WTC11 (cell line): ENCODE data around the gene GLG1. TPM values are rescaled to one million over a fixed set of nuclear protein-coding genes. Genes with fewer than 3 reads are reported as not detected.

Experiments used
- ATAC-seq: fragments of 200-7000 bp; cut with Tn5 transposase; 2 replicates; pipeline ENCODE4 v1.10.0; 2021; ENCODE audit warnings: mild to moderate bottlenecking, moderate library complexity
- CTCF ChIA-PET: fragments of 300-600 bp; sonication (Branson Sonifier 250); formaldehyde crosslinking; loops from one replicate; lab custom pipeline; 2021; ENCODE audit warnings: antibody characterized with exemption; lab: Charles Lee
- POLR2A ChIA-PET: fragments of 350-600 bp; sonication (Branson Sonifier 250); formaldehyde crosslinking; loops from one replicate; lab custom pipeline; 2021; ENCODE audit warnings: antibody characterized with exemption; lab: Charles Lee
- DNase-seq: peaks from one replicate; pipeline ENCODE4 v3.0.0; 2021; ENCODE audit warnings: low spot score
- H3K27ac Mint-ChIP-seq: 2 replicates; pipeline ENCODE4 v1.8.0; 2021; ENCODE audit warnings: mixed read lengths
- H3K27me3 Mint-ChIP-seq: 2 replicates; pipeline ENCODE4 v1.8.0; 2021; ENCODE audit warnings: low read depth, mild to moderate bottlenecking, moderate library complexity, mixed read lengths
- H3K36me3 Mint-ChIP-seq: 2 replicates; pipeline ENCODE4 v1.8.0; 2021; ENCODE audit warnings: mixed read lengths
- H3K4me1 Mint-ChIP-seq: 2 replicates; pipeline ENCODE4 v1.8.0; 2022; ENCODE audit warnings: mixed read lengths
- H3K4me3 Mint-ChIP-seq: 2 replicates; pipeline ENCODE4 v1.8.0; 2021; ENCODE audit warnings: mild to moderate bottlenecking, moderate library complexity, mixed read lengths
- H3K9me3 Mint-ChIP-seq: 2 replicates; pipeline ENCODE4 v1.8.0; 2021; ENCODE audit warnings: mixed read lengths
- ATF2 ChIP-seq: sonication (generic); formaldehyde crosslinking; IDR thresholded peaks from 2 replicates; pipeline ENCODE4 v1.8.1; 2022; ENCODE audit warnings: low read depth, missing genetic modification reagents, borderline replicate concordance
- ELF4 ChIP-seq: sonication (generic); formaldehyde crosslinking; IDR thresholded peaks from 2 replicates; pipeline ENCODE4 v1.8.1; 2022; ENCODE audit warnings: low read depth, mild to moderate bottlenecking, moderate library complexity, missing genetic modification reagents
- ESRRA ChIP-seq: sonication (generic); formaldehyde crosslinking; IDR thresholded peaks from 2 replicates; pipeline ENCODE4 v1.8.1; 2022; ENCODE audit warnings: mild to moderate bottlenecking, missing genetic modification reagents, borderline replicate concordance
- FOXJ3 ChIP-seq: sonication (generic); formaldehyde crosslinking; IDR thresholded peaks from 2 replicates; pipeline ENCODE4 v1.9.0; 2021; ENCODE audit warnings: missing genetic modification reagents, mild to moderate bottlenecking, borderline replicate concordance
- HMGA2 ChIP-seq: fragments of 250-450 bp; sonication (Bioruptor Pico); IDR thresholded peaks from 2 replicates; pipeline ENCODE4 v1.4.0; 2021; ENCODE audit warnings: mild to moderate bottlenecking, moderate library complexity
- JUN ChIP-seq: sonication (generic); formaldehyde crosslinking; IDR thresholded peaks from 2 replicates; pipeline ENCODE4 v1.8.0; 2023; ENCODE audit warnings: mild to moderate bottlenecking, missing genetic modification reagents
- MAX ChIP-seq: sonication (generic); formaldehyde crosslinking; IDR thresholded peaks from 2 replicates; pipeline ENCODE4 v1.8.0; 2022; ENCODE audit warnings: mild to moderate bottlenecking, missing genetic modification reagents
- MLX ChIP-seq: sonication (generic); formaldehyde crosslinking; IDR thresholded peaks from 2 replicates; pipeline ENCODE4 v1.8.1; 2023; ENCODE audit warnings: mild to moderate bottlenecking, missing genetic modification reagents, moderate library complexity
- NFE2L1 ChIP-seq: sonication (generic); formaldehyde crosslinking; IDR thresholded peaks from 2 replicates; pipeline ENCODE4 v1.8.1; 2023; ENCODE audit warnings: missing genetic modification reagents
- PRRX2 ChIP-seq: fragments of 250-450 bp; sonication (Bioruptor Pico); IDR thresholded peaks from 2 replicates; pipeline ENCODE4 v1.8.0; 2021; ENCODE audit warnings: mild to moderate bottlenecking
- RELA ChIP-seq: sonication (generic); formaldehyde crosslinking; IDR thresholded peaks from 2 replicates; pipeline ENCODE4 v1.8.1; 2022; ENCODE audit warnings: missing genetic modification reagents, mild to moderate bottlenecking, borderline replicate concordance
- TCF7 ChIP-seq: sonication (generic); formaldehyde crosslinking; IDR thresholded peaks from 2 replicates; pipeline ENCODE4 v1.8.0; 2022; ENCODE audit warnings: mild to moderate bottlenecking, low read depth, missing genetic modification reagents, moderate library complexity
- ZBTB21 ChIP-seq: sonication (generic); formaldehyde crosslinking; IDR thresholded peaks from 2 replicates; pipeline ENCODE4 v1.8.1; 2023; ENCODE audit warnings: mild to moderate bottlenecking, missing genetic modification reagents, borderline replicate concordance
- ZNF138 ChIP-seq: sonication (generic); formaldehyde crosslinking; conservative IDR thresholded peaks from 2 replicates; pipeline ENCODE4 v1.8.1; 2022; ENCODE audit warnings: mild to moderate bottlenecking, moderate library complexity, missing genetic modification reagents
- ZNF532 ChIP-seq: fragments of 250-450 bp; sonication (Bioruptor Pico); IDR thresholded peaks from 2 replicates; pipeline ENCODE4 v1.9.0; 2021; ENCODE audit warnings: mild to moderate bottlenecking, borderline replicate concordance
- total RNA-seq: library from RNA; stranded (reverse); gene quantifications from 3 replicates; pipeline ENCODE4 v1.2.3, GENCODE V29; 2021
- TF ChIP-seq, protein P1 (sequence below): fragments of 250-450 bp; sonication (Bioruptor Pico); IDR thresholded peaks from 2 replicates; pipeline ENCODE4 v2.1.2; 2022; ENCODE audit warnings: mild to moderate bottlenecking, moderate library complexity
- TF ChIP-seq, protein P2 (sequence below): fragments of 250-450 bp; sonication (Bioruptor Pico); IDR thresholded peaks from 2 replicates; pipeline ENCODE4 v1.9.0; 2021; ENCODE audit warnings: mild to moderate bottlenecking
- TF ChIP-seq, protein P3 (sequence below): sonication (generic); formaldehyde crosslinking; IDR thresholded peaks from 2 replicates; pipeline ENCODE4 v1.8.0; 2022; ENCODE audit warnings: missing genetic modification reagents

Gene GLG1
- total RNA-seq, 1 experiment from 2014 or later: 156 TPM

DNA sequence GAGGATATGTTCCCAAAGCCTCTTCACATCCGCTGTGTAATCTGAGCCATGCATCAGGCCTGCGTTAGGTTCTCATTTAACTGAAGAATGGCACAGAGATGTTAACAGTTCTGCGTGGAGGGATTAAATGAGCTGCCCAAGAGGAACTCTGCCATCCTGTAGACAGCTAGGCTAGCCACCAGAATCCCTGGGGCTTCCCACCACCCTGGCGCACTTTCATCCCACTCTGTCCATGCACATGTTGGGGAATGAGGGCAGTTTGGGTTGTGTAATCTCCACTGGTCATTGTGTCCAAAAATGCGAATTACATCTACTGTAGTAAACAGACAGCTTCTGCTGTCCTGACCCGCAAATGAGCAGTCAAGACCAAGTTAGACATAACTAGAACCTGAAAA lies 1.0 kb upstream of the GLG1 start:
- TF ChIP-seq MLX (CRISPR knock-in tag) (no peak), MAX (CRISPR knock-in tag) (no peak), NFE2L1 (CRISPR knock-in tag) (no peak), ATF2 (CRISPR knock-in tag) (no peak), JUN (CRISPR knock-in tag) (no peak), PRRX2 (CRISPR knock-in tag) (no peak), TCF7 (CRISPR knock-in tag) (no peak), ELF4 (CRISPR knock-in tag) (no peak), HMGA2 (no peak), FOXJ3 (CRISPR knock-in tag) (no peak)
- TF ChIP-seq, protein P1, sequence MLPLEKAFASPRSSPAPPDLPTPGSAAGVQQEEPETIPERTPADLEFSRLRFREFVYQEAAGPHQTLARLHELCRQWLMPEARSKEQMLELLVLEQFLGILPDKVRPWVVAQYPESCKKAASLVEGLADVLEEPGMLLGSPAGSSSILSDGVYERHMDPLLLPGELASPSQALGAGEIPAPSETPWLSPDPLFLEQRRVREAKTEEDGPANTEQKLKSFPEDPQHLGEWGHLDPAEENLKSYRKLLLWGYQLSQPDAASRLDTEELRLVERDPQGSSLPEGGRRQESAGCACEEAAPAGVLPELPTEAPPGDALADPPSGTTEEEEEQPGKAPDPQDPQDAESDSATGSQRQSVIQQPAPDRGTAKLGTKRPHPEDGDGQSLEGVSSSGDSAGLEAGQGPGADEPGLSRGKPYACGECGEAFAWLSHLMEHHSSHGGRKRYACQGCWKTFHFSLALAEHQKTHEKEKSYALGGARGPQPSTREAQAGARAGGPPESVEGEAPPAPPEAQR (CRISPR knock-in tag): no peak
- TF ChIP-seq, protein P2, sequence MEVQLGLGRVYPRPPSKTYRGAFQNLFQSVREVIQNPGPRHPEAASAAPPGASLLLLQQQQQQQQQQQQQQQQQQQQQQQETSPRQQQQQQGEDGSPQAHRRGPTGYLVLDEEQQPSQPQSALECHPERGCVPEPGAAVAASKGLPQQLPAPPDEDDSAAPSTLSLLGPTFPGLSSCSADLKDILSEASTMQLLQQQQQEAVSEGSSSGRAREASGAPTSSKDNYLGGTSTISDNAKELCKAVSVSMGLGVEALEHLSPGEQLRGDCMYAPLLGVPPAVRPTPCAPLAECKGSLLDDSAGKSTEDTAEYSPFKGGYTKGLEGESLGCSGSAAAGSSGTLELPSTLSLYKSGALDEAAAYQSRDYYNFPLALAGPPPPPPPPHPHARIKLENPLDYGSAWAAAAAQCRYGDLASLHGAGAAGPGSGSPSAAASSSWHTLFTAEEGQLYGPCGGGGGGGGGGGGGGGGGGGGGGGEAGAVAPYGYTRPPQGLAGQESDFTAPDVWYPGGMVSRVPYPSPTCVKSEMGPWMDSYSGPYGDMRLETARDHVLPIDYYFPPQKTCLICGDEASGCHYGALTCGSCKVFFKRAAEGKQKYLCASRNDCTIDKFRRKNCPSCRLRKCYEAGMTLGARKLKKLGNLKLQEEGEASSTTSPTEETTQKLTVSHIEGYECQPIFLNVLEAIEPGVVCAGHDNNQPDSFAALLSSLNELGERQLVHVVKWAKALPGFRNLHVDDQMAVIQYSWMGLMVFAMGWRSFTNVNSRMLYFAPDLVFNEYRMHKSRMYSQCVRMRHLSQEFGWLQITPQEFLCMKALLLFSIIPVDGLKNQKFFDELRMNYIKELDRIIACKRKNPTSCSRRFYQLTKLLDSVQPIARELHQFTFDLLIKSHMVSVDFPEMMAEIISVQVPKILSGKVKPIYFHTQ (CRISPR knock-in tag): no peak
- Mint-ChIP-seq H3K36me3 (no peaks in the 10 kb centered on the region), H3K27me3 (no peaks in the 10 kb centered on the region), H3K4me1 (peaks cover 37% of the 10 kb centered on the region), H3K4me3 (peak overlapping the region; percentile 86), H3K27ac (peak overlapping the region; percentile 96), H3K9me3 (no peaks in the 10 kb centered on the region)
- peak; percentile 33 for DNase-seq
- ChIA-PET POLR2A (interaction anchor here (0.7 to 2.2 kb wide), 2 partner anchors 11 to 58 kb away, joined by 3 to 8 read pairs; partner anchors contain the start of gene RFWD3), CTCF (interaction anchor here (0.7 kb wide), 1 partner anchor 255 kb away, joined by 4 read pairs; no protein-coding TSS in a partner anchor)
- ATAC-seq: peak; percentile 58

DNA sequence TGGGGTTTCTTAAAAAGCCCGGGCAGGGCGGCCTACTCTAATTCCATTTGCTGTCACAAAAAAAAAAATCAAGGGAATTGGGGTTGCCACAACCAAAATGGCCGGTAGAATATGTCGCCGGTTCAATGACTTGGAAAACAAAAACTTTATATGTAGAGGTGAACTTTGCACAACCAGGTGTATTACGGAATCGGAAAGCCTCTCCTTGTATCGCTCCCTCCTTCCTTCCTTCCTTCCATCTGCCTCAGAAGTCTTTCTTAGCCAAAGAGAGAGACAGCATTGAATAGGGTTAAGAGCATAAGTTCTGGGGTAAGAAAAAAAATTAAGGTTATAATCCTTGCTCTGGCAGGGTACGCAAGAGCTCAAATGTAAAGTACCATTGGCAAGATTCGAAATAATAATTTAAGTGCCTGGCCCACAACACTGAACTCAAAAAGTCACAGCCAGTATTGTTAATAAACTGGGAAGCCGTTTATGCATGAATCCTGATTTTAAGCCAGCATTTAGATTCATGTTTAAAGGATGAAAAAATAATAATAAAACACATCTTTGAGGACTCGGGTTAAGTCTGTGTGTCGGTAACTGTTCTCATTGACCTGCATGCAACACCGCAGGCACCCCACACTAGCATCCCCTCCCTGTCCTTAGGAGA lies 522 bp upstream of the GLG1 start:
- peak overlapping the region; percentile 86 for H3K4me3 Mint-ChIP-seq
- DNase-seq (no peak), ATAC-seq (no peak)
- H3K4me1 Mint-ChIP-seq: peaks cover 41% of the 10 kb centered on the region
- H3K36me3 Mint-ChIP-seq: peaks cover 3% of the 10 kb centered on the region; the same call in 1 of the 2 replicates
- peak overlapping the region; percentile 96 for H3K27ac Mint-ChIP-seq
- POLR2A ChIA-PET: interaction anchor here (1.2 to 2.2 kb wide), 4 partner anchors 15 to 59 kb away, joined by 3 to 8 read pairs (median 4); partner anchors contain the start of gene RFWD3
- no peaks in the 10 kb centered on the region for H3K27me3 Mint-ChIP-seq
- CTCF ChIA-PET: interaction anchor here (0.5 to 1.0 kb wide), 4 partner anchors 15 to 256 kb away, joined by 3 to 4 read pairs (median 3); no protein-coding TSS in a partner anchor
- no peaks in the 10 kb centered on the region for H3K9me3 Mint-ChIP-seq
- TF ChIP-seq ZNF138 (CRISPR knock-in tag) (no peak), ESRRA (no peak), RELA (CRISPR knock-in tag) (no peak), ZNF532 (CRISPR knock-in tag) (no peak), ZBTB21 (CRISPR knock-in tag) (no peak)
- TF ChIP-seq, protein P3, sequence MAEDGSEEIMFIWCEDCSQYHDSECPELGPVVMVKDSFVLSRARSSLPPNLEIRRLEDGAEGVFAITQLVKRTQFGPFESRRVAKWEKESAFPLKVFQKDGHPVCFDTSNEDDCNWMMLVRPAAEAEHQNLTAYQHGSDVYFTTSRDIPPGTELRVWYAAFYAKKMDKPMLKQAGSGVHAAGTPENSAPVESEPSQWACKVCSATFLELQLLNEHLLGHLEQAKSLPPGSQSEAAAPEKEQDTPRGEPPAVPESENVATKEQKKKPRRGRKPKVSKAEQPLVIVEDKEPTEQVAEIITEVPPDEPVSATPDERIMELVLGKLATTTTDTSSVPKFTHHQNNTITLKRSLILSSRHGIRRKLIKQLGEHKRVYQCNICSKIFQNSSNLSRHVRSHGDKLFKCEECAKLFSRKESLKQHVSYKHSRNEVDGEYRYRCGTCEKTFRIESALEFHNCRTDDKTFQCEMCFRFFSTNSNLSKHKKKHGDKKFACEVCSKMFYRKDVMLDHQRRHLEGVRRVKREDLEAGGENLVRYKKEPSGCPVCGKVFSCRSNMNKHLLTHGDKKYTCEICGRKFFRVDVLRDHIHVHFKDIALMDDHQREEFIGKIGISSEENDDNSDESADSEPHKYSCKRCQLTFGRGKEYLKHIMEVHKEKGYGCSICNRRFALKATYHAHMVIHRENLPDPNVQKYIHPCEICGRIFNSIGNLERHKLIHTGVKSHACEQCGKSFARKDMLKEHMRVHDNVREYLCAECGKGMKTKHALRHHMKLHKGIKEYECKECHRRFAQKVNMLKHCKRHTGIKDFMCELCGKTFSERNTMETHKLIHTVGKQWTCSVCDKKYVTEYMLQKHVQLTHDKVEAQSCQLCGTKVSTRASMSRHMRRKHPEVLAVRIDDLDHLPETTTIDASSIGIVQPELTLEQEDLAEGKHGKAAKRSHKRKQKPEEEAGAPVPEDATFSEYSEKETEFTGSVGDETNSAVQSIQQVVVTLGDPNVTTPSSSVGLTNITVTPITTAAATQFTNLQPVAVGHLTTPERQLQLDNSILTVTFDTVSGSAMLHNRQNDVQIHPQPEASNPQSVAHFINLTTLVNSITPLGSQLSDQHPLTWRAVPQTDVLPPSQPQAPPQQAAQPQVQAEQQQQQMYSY (CRISPR knock-in tag): no peak
